Panc1 (cell line): Measurements from ENCODE around the gene FBXW11. TPM values are rescaled to one million over a fixed set of nuclear protein-coding genes. Genes with fewer than 3 reads are reported as not detected.
A peak's percentile ranks its signal among the peaks of the same experiment; 100 is the strongest.
"Not testable (repeated sequence)": the region's sequence is repeated elsewhere in the genome, so short reads cannot be mapped to it uniquely, and the experiment has no call there.

Experiments used
- ATAC-seq: fragments of 200-7000 bp; cut with Tn5 transposase; 2 replicates; pipeline ENCODE4 v1.9.1; 2020; ENCODE audit warnings: mild to moderate bottlenecking, moderate library complexity
- BruUV-seq: library from RNA; stranded (reverse); fragments of 400-500 nt; replicated peaks from 2 replicates; lab custom pipeline; 2021; lab: Mats Ljungman, UMichigan
- CTCF ChIA-PET: fragments of 300-600 bp; sonication (Branson Sonifier 250); formaldehyde crosslinking; loops from one replicate; lab custom pipeline; 2022; ENCODE audit warnings: antibody characterized with exemption; lab: Charles Lee
- POLR2A ChIA-PET: fragments of 300-600 bp; sonication (Branson Sonifier 250); formaldehyde crosslinking; loops from one replicate; lab custom pipeline; 2022; ENCODE audit warnings: antibody characterized with exemption; lab: Charles Lee
- DNase-seq: peaks from one replicate; pipeline ENCODE4 v3.0.0-alpha.2; 2010; ENCODE audit warnings: low read depth, low spot score
- H3K27ac ChIP-seq: 2 replicates; pipeline ENCODE4 v1.5.1; 2011; ENCODE audit warnings: mild to moderate bottlenecking, low read length, inconsistent platforms
- H3K27me3 ChIP-seq: fragments of 200-500 bp; sonication (Bioruptor generic); 2 replicates; pipeline ENCODE4 v1.6.0; 2014; ENCODE audit warnings: low read length, inconsistent platforms; ENCODE audit not compliant: control insufficient read depth, insufficient read depth
- H3K36me3 ChIP-seq: fragments of 200-500 bp; sonication (Bioruptor generic); 2 replicates; pipeline ENCODE4 v1.5.1; 2014; ENCODE audit warnings: inconsistent platforms, mild to moderate bottlenecking, low read length, moderate library complexity; ENCODE audit not compliant: control insufficient read depth, insufficient read depth
- H3K4me1 ChIP-seq: 2 replicates; pipeline ENCODE4 v1.5.1; 2011; ENCODE audit warnings: inconsistent platforms, mild to moderate bottlenecking, low read length, moderate library complexity; ENCODE audit not compliant: control insufficient read depth, insufficient read depth
- H3K4me3 ChIP-seq, 2 experiments: 2 replicates each; pipeline ENCODE4 v1.5.1; 2011 to 2012; ENCODE audit warnings: low read depth in 2 of 2, low read length in 2 of 2, mild to moderate bottlenecking in 2 of 2, inconsistent platforms in 1 of 2, moderate library complexity in 1 of 2
- H3K9me3 ChIP-seq: fragments of 200-500 bp; sonication (Bioruptor generic); 2 replicates; pipeline ENCODE4 v1.5.1; 2014; ENCODE audit warnings: low read depth, mild to moderate bottlenecking, inconsistent platforms, low read length, moderate library complexity; ENCODE audit not compliant: control insufficient read depth, insufficient read depth
- CTCF ChIP-seq: fragments of 450-650 bp; IDR thresholded peaks from 2 replicates; pipeline ENCODE4 v1.5.1; 2017; ENCODE audit warnings: mild to moderate bottlenecking
- POLR2AphosphoS5 ChIP-seq: IDR thresholded peaks from 2 replicates; pipeline ENCODE4 v1.6.1; 2012; ENCODE audit warnings: mild to moderate bottlenecking, low read depth, low read length, moderate library complexity
- REST ChIP-seq, 2 experiments: IDR thresholded peaks; 2 replicates each; pipeline ENCODE4 v1.6.1; 2011 to 2012; ENCODE audit warnings: low read depth in 2 of 2, control low read depth in 1 of 2, low read length in 1 of 2, mild to moderate bottlenecking in 1 of 2, moderate library complexity in 1 of 2; ENCODE audit not compliant: insufficient read depth in 1 of 2
- SIN3A ChIP-seq: IDR thresholded peaks from 2 replicates; pipeline ENCODE4 v1.6.1; 2012; ENCODE audit warnings: low read depth, mild to moderate bottlenecking, low read length, moderate library complexity, borderline replicate concordance; ENCODE audit not compliant: insufficient read depth
- TCF7L2 ChIP-seq: IDR thresholded peaks from 2 replicates; pipeline ENCODE4 v1.6.1; 2011; ENCODE audit warnings: mild to moderate bottlenecking, low read depth, low read length, inconsistent platforms
- in situ Hi-C: cut with HindIII; loops from 2 replicates; pipeline ENCODE4 v1.10.0; 2016; ENCODE audit warnings: low sequenced_read_pairs, low pct_unique_long_range_greater_than_20kb
- intact Hi-C: fragments of 100-400 bp; cut with micrococcal nuclease; formaldehyde crosslinking; loops from one replicate; pipeline ENCODE4 v1.10.0; 2022; ENCODE audit not compliant: unreplicated experiment
- total RNA-seq: library from RNA; stranded (reverse); gene quantifications from one replicate; pipeline ENCODE4 v1.2.1, GENCODE V29; 2021; ENCODE audit not compliant: unreplicated experiment

FBXW11 gene
- total RNA-seq, 1 experiment from 2014 or later: 111 TPM

GRCh38 chr5:171924493-171925122 is 81.8 kb downstream of the FBXW11 start:
- in situ Hi-C loops: loop anchor here (10.0 kb wide), 1 partner anchor 60 kb away; no protein-coding TSS in a partner anchor
- ChIA-PET POLR2A (no interaction called here), CTCF (no interaction called here)
- no TSS peak for BruUV-seq
- ATAC-seq (no peak), DNase-seq (no peak)
- Histone ChIP-seq H3K36me3 (no peaks in the 10 kb centered on the region), H3K4me3 (no peak overlapping the region), H3K4me1 (peaks cover 22% of the 10 kb centered on the region; the same call in 1 of the 2 replicates), H3K27ac (no peak overlapping the region), H3K27me3 (no peaks in the 10 kb centered on the region), H3K9me3 (no peaks in the 10 kb centered on the region)
- intact Hi-C loops: loop anchor here (5.0 kb wide), 1 partner anchor 83 kb away; the partner anchor contains the start of gene FBXW11
- TF ChIP-seq POLR2AphosphoS5 (no peak), SIN3A (no peak), REST (IDR thresholded peaks at IDR 0.05; ENCODE audit: insufficient read depth in 1 of 2, low read depth in 2 of 2, low read length in 1 of 2) (no peak), TCF7L2 (no peak), CTCF (no peak)

GRCh38 chr5:171920765-171921391 is 85.6 kb downstream of the FBXW11 start:
- Histone ChIP-seq H3K4me1 (peaks cover 40% of the 10 kb centered on the region; the same call in 1 of the 2 replicates), H3K9me3 (no peaks in the 10 kb centered on the region), H3K27ac (peak overlapping the region; percentile 39; the same call in 1 of the 2 replicates), H3K27me3 (no peaks in the 10 kb centered on the region), H3K36me3 (no peaks in the 10 kb centered on the region), H3K4me3 (no peak overlapping the region)
- intact Hi-C loops (no loop called here), in situ Hi-C loops (loop anchor here (10.0 kb wide), 1 partner anchor 64 kb away; no protein-coding TSS in a partner anchor)
- ATAC-seq (no peak), DNase-seq (no peak)
- TF ChIP-seq SIN3A (no peak), POLR2AphosphoS5 (no peak), TCF7L2 (no peak), CTCF (no peak), REST (IDR thresholded peaks at IDR 0.05; ENCODE audit: insufficient read depth in 1 of 2, low read depth in 2 of 2, low read length in 1 of 2) (no peak)
- no TSS peak for BruUV-seq
- ChIA-PET POLR2A (no interaction called here), CTCF (interaction anchor here (0.6 to 1.5 kb wide), 2 partner anchors 9 to 1151 kb away, joined by 3 read pairs; no protein-coding TSS in a partner anchor)

- POLR2A ChIA-PET, BruUV-seq, CTCF ChIA-PET, in situ Hi-C loops, H3K4me3 ChIP-seq, intact Hi-C loops, ATAC-seq, H3K27ac ChIP-seq, DNase-seq, H3K27me3 ChIP-seq, H3K9me3 ChIP-seq, H3K36me3 ChIP-seq: not testable (repeated sequence)
- peaks cover 60% of the 10 kb centered on the region for H3K4me1 ChIP-seq
These were observed 90.7 kb downstream of the FBXW11 start for GRCh38 chr5:171915700-171916099.
